ES-I3 (cell line): ENCODE results near the gene FRS2.

Experiments used
- H3K36me3 ChIP-seq: 2 replicates; pipeline ENCODE4 v1.6.1; 2013; ENCODE audit warnings: mild to moderate bottlenecking, low read length, control low read depth, moderate library complexity; ENCODE audit not compliant: insufficient read depth
- H3K4me1 ChIP-seq: 2 replicates; pipeline ENCODE4 v1.6.1; 2013; ENCODE audit warnings: mild to moderate bottlenecking, control low read depth, low read length; ENCODE audit not compliant: insufficient read depth
- H3K9ac ChIP-seq: 2 replicates; pipeline ENCODE4 v1.6.1; 2013; ENCODE audit warnings: low read depth, mild to moderate bottlenecking, low read length, moderate library complexity
- H3K9me3 ChIP-seq: 2 replicates; pipeline ENCODE4 v1.6.1; 2013; ENCODE audit warnings: mild to moderate bottlenecking, low read length, moderate library complexity; ENCODE audit not compliant: control insufficient read depth, insufficient read depth

Gene FRS2

DNA sequence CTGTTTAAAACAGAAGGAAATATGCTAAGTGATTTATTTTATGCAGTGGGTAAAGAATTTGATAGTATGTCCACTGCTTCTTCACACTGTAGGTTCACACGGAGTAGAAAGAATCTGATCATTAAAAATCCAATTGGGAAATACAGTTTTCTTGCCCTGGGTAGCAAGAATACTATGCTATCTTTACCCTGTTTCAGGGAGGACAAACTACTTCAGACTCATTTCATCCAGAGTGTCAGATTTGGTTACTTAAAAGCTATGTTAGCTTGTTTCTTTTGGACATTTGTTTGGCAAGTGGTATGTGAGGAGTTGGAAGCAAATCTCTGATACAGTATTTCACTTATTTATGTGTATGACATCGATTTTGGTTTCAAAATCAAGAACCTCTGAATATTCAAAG, 4.3 kb downstream of the FRS2 start:
- Histone ChIP-seq H3K9ac (no peak overlapping the region; the same call in 1 of the 2 replicates), H3K4me1 (peaks cover 27% of the 10 kb centered on the region; the same call in 1 of the 2 replicates), H3K36me3 (no peaks in the 10 kb centered on the region), H3K9me3 (no peaks in the 10 kb centered on the region)

DNA sequence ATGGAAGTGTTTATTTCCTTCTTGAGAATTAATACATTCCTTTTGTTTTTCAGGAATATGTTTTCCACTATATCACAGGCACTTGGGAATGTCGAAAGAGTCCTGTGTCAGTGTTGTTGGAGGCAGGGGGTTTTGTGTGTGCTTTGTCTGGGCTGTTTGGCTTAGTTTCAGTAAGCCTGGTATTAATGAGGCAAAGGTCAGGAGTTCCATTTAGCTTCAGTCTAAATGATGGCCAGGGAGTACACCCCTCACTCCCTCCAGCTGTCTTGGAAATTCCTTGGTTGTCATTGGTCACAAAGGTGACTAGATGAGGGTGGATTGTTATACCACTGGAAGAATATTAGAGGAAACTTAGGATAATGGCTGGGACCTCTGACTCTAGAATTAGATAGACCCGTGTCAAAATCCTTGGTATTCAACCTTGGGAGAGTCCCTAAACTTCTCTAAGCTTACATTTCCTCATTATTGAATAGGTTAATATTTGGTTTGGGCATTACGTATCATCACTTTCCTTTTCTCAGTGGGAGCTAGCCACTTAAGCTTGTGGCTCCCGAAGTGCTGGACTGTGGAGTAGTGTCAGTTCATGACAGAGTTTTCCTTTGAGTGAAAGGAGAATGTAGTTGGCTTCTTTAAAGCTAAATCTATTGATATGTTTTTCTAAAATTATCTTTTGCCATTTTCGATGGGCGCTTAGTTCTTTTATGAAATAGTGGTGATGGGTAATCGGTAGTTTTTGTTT, 5.2 kb downstream of the FRS2 start:
- no peaks in the 10 kb centered on the region for H3K9me3 ChIP-seq
- no peaks in the 10 kb centered on the region for H3K36me3 ChIP-seq
- H3K4me1 ChIP-seq, result peaks cover 27% of the 10 kb centered on the region; the same call in 1 of the 2 replicates
- no peak overlapping the region for H3K9ac ChIP-seq

DNA sequence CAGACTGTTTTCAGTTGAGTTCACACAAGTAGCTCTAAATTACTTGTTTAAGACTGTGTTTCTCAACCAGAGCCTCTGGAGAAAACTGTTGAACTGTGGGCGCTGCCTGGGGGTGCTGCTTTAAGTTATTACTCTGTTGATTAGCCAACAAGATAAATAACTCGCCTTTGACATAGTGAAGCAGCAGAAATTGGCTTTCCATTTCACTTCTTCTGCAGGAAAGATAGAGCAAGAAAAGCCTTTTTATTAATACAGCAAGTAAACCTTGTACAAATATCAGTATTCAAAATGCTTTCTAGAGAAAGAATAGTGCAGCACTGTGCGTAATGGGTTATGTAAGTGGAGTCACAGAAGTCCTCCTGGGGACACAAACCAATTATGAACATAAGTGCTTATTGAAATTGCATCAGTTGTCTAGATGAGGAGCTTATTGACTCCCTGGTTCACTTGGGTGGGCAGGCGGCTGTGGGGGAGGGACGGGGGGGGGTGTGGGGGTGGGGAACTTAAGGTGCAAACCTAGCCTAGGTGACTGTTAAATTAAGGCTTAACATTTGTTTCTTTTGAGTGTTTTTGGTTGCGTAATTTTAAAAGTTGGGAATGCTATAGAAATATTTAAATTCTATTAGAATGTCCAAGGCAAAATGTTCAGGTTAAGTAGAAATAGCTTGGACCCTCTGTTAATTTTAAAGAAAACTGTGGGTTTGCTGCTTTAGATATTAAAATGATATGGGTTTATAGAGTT, 6.3 kb downstream of the FRS2 start:
- Histone ChIP-seq H3K36me3 (no peaks in the 10 kb centered on the region), H3K9ac (no peak overlapping the region), H3K4me1 (peaks cover 25% of the 10 kb centered on the region; the same call in 1 of the 2 replicates), H3K9me3 (no peaks in the 10 kb centered on the region)

DNA sequence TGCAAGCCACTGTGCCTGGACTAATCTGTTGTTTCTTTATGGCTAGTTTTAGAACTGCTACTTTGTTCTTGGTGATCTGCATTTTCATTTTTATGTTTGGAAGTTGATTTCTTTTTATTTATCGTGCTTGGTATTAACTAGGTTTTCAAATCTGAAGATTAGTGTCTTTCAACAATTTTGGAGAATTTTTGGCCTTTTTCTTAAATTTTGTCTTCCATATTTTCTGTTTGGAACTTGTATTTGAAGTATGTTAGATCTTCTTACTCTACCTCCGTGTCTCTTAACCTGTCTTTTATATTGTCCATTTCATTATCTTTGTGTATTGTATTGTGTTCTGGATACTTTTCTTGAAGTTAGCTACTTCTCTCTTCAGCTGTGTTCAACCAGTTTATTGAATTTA, 9.5 kb downstream of the FRS2 start:
- no peak overlapping the region for H3K9ac ChIP-seq
- H3K36me3 ChIP-seq, result no peaks in the 10 kb centered on the region; the same call in 1 of the 2 replicates
- H3K4me1 ChIP-seq, result 0 out of 2 replicates have a peak, but pooled peaks cover 12% of the 10 kb centered on the region
- H3K9me3 ChIP-seq, result no peaks in the 10 kb centered on the region

- Histone ChIP-seq H3K4me1 (0 out of 2 replicates have a peak, but pooled peaks cover 6% of the 10 kb centered on the region), H3K36me3 (no peaks in the 10 kb centered on the region; the same call in 1 of the 2 replicates), H3K9ac (no peak overlapping the region), H3K9me3 (no peaks in the 10 kb centered on the region)
Observed at GRCh38 chr12:69480698-69481097, 10.5 kb downstream of the FRS2 start.

DNA sequence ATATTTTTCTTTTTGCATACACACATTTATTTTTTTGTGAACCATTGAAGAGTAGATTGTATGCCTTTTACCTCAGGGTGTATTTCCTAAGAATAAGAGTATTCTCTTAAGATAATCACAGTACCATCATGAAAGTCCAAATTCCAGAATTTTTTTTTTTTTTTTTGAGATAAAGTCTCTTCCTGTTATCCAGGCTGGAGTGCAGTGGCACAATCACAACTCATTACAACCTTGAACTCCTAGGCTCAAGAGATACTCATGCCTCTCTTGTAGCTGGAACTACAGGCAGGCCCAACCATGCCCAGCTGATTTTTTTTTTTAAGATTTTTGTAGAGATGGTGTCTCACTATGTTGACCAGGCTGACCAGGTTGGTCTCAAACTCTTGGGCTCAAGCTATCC, 10.9 kb downstream of the FRS2 start:
- H3K9ac ChIP-seq, result no peak overlapping the region
- H3K36me3 ChIP-seq, result no peaks in the 10 kb centered on the region; the same call in 1 of the 2 replicates
- 0 out of 2 replicates have a peak, but pooled peaks cover 3% of the 10 kb centered on the region for H3K4me1 ChIP-seq
- H3K9me3 ChIP-seq, result no peaks in the 10 kb centered on the region

- Histone ChIP-seq H3K4me1 (no peaks in the 10 kb centered on the region), H3K36me3 (peaks cover 6% of the 10 kb centered on the region; the same call in 1 of the 2 replicates), H3K9me3 (peaks cover 5% of the 10 kb centered on the region; the same call in 1 of the 2 replicates), H3K9ac (no peak overlapping the region)
Observed at GRCh38 chr12:69483700-69484099, 13.5 kb downstream of the FRS2 start.

DNA sequence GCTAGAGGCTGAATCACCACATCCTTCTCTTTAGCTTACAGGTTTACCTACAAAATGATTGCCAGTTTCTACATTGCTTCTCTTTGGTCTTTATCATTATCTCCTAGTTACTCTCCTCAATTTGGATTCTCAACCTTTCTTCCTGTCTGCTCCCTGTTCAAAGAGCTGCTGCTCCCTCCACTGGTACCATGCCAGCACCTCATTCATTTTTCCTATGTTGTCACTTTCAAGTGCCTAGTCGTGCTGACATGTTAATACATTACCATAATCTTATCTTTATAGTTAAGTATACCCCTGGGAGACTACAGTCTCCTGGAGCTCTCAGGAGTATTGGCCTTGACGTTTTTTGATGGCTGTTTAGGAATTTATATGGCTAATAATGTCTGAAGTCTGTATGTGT, 14.2 kb downstream of the FRS2 start:
- no peak overlapping the region for H3K9ac ChIP-seq
- peaks cover 6% of the 10 kb centered on the region; the same call in 1 of the 2 replicates for H3K36me3 ChIP-seq
- H3K9me3 ChIP-seq, result peaks cover 5% of the 10 kb centered on the region; the same call in 1 of the 2 replicates
- no peaks in the 10 kb centered on the region for H3K4me1 ChIP-seq

DNA sequence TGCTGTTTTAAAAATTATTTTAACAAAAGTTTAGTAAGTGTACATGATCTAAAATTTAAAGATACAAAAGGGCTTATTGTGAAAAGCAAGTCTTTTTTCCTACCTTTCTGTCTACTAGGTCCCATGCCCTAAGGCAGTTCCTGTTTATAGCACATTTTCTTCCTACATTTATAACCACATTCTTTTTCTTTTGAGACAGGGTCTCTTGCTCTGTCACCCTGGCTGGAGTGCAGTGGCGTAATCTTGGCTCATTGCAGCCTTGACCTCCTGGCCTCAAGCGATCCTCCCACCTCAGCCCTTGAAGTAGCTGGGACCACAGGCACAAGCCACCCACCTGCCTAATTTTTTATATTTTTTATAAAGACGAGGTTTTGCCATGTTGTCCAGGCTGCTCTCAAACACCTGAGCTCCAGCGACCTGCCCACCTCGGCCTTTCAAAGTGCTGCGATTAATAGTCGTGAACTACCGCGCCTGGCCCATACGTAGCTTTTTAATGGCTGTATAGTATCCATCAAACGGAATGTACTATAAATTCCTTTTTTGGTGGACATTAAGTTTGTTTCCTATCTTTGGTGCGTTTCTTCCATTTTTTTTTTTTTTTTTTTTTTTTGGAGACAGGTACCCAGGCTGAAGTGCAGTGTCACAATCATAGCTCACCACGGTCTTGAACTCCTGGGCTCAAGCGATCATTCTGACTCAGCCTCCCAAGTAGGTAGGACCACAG, 20.9 kb downstream of the FRS2 start:
- Histone ChIP-seq H3K36me3 (peaks cover 6% of the 10 kb centered on the region), H3K9ac (no peak overlapping the region), H3K4me1 (no peaks in the 10 kb centered on the region), H3K9me3 (peaks cover 5% of the 10 kb centered on the region; the same call in 1 of the 2 replicates)

- H3K36me3 ChIP-seq, result peaks cover 3% of the 10 kb centered on the region
- H3K4me1 ChIP-seq, result peaks cover 6% of the 10 kb centered on the region; the same call in 1 of the 2 replicates
- peaks cover 2% of the 10 kb centered on the region; the same call in 1 of the 2 replicates for H3K9me3 ChIP-seq
- no peak overlapping the region for H3K9ac ChIP-seq
Observed at GRCh38 chr12:69492739-69493138, 22.6 kb downstream of the FRS2 start.

- H3K9ac ChIP-seq, result no peak overlapping the region
- no peaks in the 10 kb centered on the region for H3K9me3 ChIP-seq
Observed at GRCh38 chr12:69495071-69495470, 24.9 kb downstream of the FRS2 start.

GRCh38 chr12:69497308-69498026, 27.3 kb downstream of the FRS2 start:
- Histone ChIP-seq H3K4me1 (peaks cover 6% of the 10 kb centered on the region; the same call in 1 of the 2 replicates), H3K36me3 (no peaks in the 10 kb centered on the region; the same call in none of the 2 replicates), H3K9ac (no peak overlapping the region), H3K9me3 (no peaks in the 10 kb centered on the region)

More at GRCh38 chr12:69495071-69495470, 24.9 kb downstream of the FRS2 start:
- H3K4me1 ChIP-seq, result peaks cover 6% of the 10 kb centered on the region; the same call in 1 of the 2 replicates
- H3K36me3 ChIP-seq, result no peaks in the 10 kb centered on the region; the same call in none of the 2 replicates

DNA sequence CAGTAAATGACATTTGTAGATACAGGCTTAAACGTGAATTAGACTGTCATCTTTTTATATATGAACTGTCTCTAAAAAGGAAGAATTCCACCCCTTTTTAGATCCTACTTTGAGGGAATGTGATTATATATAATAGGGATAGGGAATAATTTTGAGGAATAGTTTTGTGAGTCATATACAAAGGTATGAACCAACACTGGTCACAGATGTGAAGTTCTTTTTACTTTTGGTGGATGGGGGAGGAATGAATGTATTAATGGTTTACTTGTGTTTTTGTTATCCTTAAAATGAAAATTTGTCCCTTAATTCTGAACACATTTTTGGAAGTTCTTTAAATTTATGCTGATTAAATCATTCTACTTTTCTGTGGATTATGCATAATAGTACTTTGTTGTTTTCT, 30.4 kb downstream of the FRS2 start:
- H3K9ac ChIP-seq, result no peak overlapping the region
- no peaks in the 10 kb centered on the region for H3K9me3 ChIP-seq
- H3K36me3 ChIP-seq, result no peaks in the 10 kb centered on the region; the same call in 1 of the 2 replicates
- peaks cover 6% of the 10 kb centered on the region; the same call in 1 of the 2 replicates for H3K4me1 ChIP-seq
